Fibroblast of skin of back (primary cell): Measurements from ENCODE around the gene ST3GAL3.

Experiments used
- DNase-seq: peaks from one replicate; pipeline ENCODE4 v3.0.0-alpha.2; 2013

ST3GAL3 gene

GRCh38 chr1:43880604-43881003 is 173.3 kb downstream of the ST3GAL3 start:
- no peak for DNase-seq

GRCh38 chr1:43881415-43881814 is 174.1 kb downstream of the ST3GAL3 start:
- DNase-seq: no peak

GRCh38 chr1:43882763-43883162 is 175.4 kb downstream of the ST3GAL3 start:
- no peak for DNase-seq

- DNase-seq: no peak
Observed at GRCh38 chr1:43883321-43883720, 176.0 kb downstream of the ST3GAL3 start.

GRCh38 chr1:43885279-43885801 is 178.0 kb downstream of the ST3GAL3 start:
- DNase-seq: no peak

GRCh38 chr1:43887748-43888147 is 180.4 kb downstream of the ST3GAL3 start:
- DNase-seq: no peak

GRCh38 chr1:43890815-43891214 is 183.5 kb downstream of the ST3GAL3 start:
- peak; percentile 23 for DNase-seq

GRCh38 chr1:43893006-43893405 is 185.7 kb downstream of the ST3GAL3 start:
- peak; percentile 60 for DNase-seq

- DNase-seq: no peak
Observed at GRCh38 chr1:43898981-43899380, 191.6 kb downstream of the ST3GAL3 start.

GRCh38 chr1:43900386-43900785 is 193.1 kb downstream of the ST3GAL3 start:
- no peak for DNase-seq

- no peak for DNase-seq
Observed at GRCh38 chr1:43901196-43901961, 194.0 kb downstream of the ST3GAL3 start.

GRCh38 chr1:43902058-43902831 is 194.9 kb downstream of the ST3GAL3 start:
- DNase-seq: no peak

- no peak for DNase-seq
Observed at GRCh38 chr1:43904660-43905551, 197.6 kb downstream of the ST3GAL3 start.

- DNase-seq: no peak
Observed at GRCh38 chr1:43908226-43908625, 200.9 kb downstream of the ST3GAL3 start.

GRCh38 chr1:43908858-43909257 is 201.5 kb downstream of the ST3GAL3 start:
- no peak for DNase-seq

- DNase-seq: no peak
Observed at GRCh38 chr1:43910343-43910742, 203.0 kb downstream of the ST3GAL3 start.

- peak; percentile 72 for DNase-seq
Observed at GRCh38 chr1:43912607-43913006, 205.3 kb downstream of the ST3GAL3 start.

GRCh38 chr1:43913051-43913501 is 205.7 kb downstream of the ST3GAL3 start:
- DNase-seq: no peak

- no peak for DNase-seq
Observed at GRCh38 chr1:43913666-43914360, 206.5 kb downstream of the ST3GAL3 start.

- no peak for DNase-seq
Observed at GRCh38 chr1:43914576-43915525, 207.5 kb downstream of the ST3GAL3 start.

- DNase-seq: no peak
Observed at GRCh38 chr1:43919906-43920305, 212.6 kb downstream of the ST3GAL3 start.
